Activated CD8-positive, alpha-beta memory T cell treated with anti-CD3 and anti-CD28 coated beads, Interleukin-2, amount 10 ng/mL, durations not matched to agents 7 days and 5 days (primary cell): ENCODE measurements around the gene ENO3. TPM values are rescaled to one million over a fixed set of nuclear protein-coding genes. Genes with fewer than 3 reads are reported as not detected.

ENCODE experiments used
- ATAC-seq: fragments of 150-1000 bp; cut with Tn5 transposase; one replicate; pipeline ENCODE4 v1.10.0; 2021; ENCODE audit warnings: moderate library complexity
- CTCF ChIA-PET: fragments of 350-600 bp; sonication (Branson Sonifier 250); formaldehyde crosslinking; loops from one replicate; lab custom pipeline; 2021; ENCODE audit warnings: antibody characterized with exemption; lab: Charles Lee
- DNase-seq: peaks from one replicate; pipeline ENCODE4 v3.0.0-alpha.2; 2020
- H3K27ac Mint-ChIP-seq: one replicate; pipeline ENCODE4 v1.8.0; 2021; ENCODE audit warnings: mild to moderate bottlenecking, mixed read lengths
- H3K27me3 Mint-ChIP-seq: one replicate; pipeline ENCODE4 v1.8.0; 2021; ENCODE audit warnings: mixed read lengths
- H3K36me3 Mint-ChIP-seq: one replicate; pipeline ENCODE4 v1.8.0; 2021; ENCODE audit warnings: mild to moderate bottlenecking, mixed read lengths
- H3K4me1 Mint-ChIP-seq: one replicate; pipeline ENCODE4 v1.8.0; 2021; ENCODE audit warnings: mixed read lengths
- H3K4me3 Mint-ChIP-seq: one replicate; pipeline ENCODE4 v1.8.0; 2021; ENCODE audit warnings: mild to moderate bottlenecking, moderate library complexity, mixed read lengths
- H3K9me3 Mint-ChIP-seq: one replicate; pipeline ENCODE4 v1.8.0; 2022; ENCODE audit warnings: low read depth, mixed read lengths
- total RNA-seq, 2 experiments: library from RNA; stranded (reverse); gene quantifications; one replicate each; pipeline ENCODE4 v1.2.3, GENCODE V29; 2021

Gene ENO3
- total RNA-seq, 2 experiments from 2014 or later: 27.7 to 30.8 TPM

DNA sequence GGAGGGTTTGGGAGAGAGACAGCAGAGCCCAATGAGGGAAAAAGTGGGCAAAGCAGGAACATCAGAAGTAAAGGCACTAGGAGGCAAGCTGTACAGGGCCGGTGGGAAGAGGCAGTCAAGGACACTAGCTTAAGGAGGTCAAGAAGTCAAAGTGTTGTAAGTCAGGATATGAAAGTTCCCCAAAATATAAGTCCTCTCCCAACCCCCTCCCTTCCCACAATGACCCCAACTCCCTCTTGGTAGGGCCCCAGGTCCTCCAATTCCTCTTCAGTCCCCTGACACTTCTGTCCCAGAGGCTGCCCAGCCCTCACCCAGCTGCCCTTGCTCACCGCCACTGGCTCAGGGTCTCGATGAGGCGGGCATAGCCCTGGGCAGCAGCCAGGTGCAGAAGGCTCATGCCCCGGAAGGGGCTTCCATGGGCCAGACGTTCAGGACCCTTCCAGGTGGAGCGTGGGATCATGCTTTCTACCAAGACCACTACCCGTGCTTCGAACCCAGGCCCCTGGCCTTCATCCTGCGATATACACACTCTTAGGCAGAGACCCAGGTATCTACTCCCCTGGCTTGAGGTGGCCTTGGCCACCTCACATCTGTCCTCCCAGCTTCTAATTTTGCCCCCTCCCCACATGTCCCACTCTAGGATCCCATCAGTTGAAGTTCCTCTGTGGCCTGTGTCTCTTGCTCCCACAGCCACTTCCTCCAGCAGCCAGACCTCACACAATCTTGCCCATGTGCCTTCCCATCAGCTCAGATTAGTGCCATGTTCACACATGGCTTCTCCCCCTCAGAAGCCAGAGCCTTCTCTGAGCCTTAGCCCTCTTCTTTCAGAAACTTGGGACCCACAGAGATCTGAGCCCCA lies 22.6 kb downstream of the ENO3 start:
- Mint-ChIP-seq H3K27me3 (no peaks in the 10 kb centered on the region), H3K27ac (peak overlapping the region; percentile 20), H3K4me1 (peaks cover 34% of the 10 kb centered on the region), H3K36me3 (peaks cover 47% of the 10 kb centered on the region), H3K9me3 (no peaks in the 10 kb centered on the region), H3K4me3 (no peak overlapping the region)
- CTCF ChIA-PET: interaction anchor here (1.1 kb wide), 1 partner anchor 63 kb away, joined by 3 read pairs; no protein-coding TSS in a partner anchor
- ATAC-seq: no peak
- DNase-seq: no peak

DNA sequence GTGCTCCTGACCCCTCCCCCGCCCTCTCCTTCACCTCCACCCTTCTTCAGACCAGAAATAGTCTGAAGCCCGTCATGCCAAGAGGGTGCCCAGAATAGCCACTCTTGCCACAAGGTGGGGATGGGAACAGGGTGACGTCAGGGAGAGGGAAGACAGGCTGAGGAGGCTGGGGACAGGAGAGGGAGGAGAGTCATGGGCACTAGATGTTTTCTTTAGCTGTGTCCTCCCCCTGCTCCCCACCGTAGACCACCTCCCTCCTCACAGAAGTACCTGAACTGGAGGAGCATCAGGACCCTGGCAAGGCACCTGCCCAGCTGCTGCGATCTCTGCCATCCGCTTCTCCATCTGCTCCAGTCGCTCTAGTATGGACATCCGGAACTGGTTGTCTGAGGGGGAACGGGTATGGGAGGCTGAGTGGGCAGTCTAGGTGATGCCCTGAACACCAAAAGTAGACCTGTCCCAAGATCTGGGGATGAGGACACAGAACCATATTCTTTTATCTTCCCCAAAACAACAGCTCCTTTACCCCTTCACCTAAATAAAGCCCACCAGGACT lies 23.3 kb downstream of the ENO3 start:
- Mint-ChIP-seq H3K36me3 (peaks cover 42% of the 10 kb centered on the region), H3K4me1 (peaks cover 27% of the 10 kb centered on the region), H3K27me3 (no peaks in the 10 kb centered on the region), H3K9me3 (no peaks in the 10 kb centered on the region), H3K4me3 (no peak overlapping the region), H3K27ac (peak overlapping the region; percentile 20)
- DNase-seq (no peak), ATAC-seq (no peak)
- CTCF ChIA-PET: interaction anchor here (1.1 to 1.3 kb wide), 2 partner anchors 63 to 65 kb away, joined by 3 to 5 read pairs; no protein-coding TSS in a partner anchor

DNA sequence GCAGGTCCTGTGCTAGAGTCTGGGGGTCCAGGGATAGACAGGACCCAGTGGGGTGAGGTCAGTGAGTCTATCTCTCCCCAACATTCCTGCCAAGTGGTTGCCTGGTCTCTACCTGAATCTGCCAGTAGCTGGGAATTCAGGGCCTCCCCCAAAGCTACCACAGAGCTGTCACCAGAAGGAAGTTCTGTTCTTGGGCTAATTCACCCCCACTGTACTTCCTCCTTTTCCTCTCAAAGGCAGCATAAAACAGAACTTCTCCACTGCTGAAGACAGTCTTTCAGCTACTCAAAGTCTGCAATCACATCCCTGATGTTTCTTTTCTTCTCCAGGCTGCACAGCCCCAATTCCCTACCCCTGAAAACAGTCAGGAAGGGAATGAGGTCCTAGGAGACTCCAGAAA lies 27.8 kb downstream of the ENO3 start:
- DNase-seq (no peak), ATAC-seq (no peak)
- H3K36me3 Mint-ChIP-seq: peaks cover 39% of the 10 kb centered on the region
- H3K4me1 Mint-ChIP-seq: peaks cover 20% of the 10 kb centered on the region
- no peaks in the 10 kb centered on the region for H3K9me3 Mint-ChIP-seq
- no peaks in the 10 kb centered on the region for H3K27me3 Mint-ChIP-seq
- no peak overlapping the region for H3K4me3 Mint-ChIP-seq
- CTCF ChIA-PET: interaction anchor here (0.6 to 1.2 kb wide), 4 partner anchors 28 to 83 kb away, joined by 4 to 11 read pairs (median 4); partner anchors contain the start of gene SLC52A1
- H3K27ac Mint-ChIP-seq: no peak overlapping the region

DNA sequence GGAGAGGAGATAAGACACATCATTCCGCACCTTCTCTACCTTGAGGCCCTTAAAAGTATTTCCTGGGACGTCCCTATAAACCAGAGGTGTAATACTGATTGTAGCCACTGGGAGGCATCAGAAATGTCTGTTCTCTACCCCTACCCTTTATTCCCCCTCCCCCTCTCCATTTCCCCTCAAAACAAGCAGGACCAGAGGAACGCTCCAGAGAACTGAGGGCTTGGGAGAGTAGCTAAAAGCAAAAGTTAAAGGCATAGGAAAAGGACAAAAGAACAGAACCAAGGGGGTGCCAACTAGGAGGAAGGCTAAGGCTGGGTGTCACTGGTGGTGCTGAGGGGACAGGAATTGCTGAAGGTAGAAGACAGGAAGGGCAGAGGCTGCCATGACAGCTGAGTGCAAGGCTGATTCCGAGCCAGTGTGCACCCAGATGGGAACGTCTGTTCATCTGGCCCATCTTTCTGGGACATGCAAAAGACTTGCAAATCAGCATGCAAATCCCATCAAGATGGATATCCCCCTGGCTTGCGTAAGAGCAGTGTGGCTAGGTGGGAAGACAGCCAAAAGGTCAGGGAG lies 29.8 kb downstream of the ENO3 start:
- Mint-ChIP-seq H3K36me3 (peaks cover 34% of the 10 kb centered on the region), H3K4me1 (peaks cover 19% of the 10 kb centered on the region), H3K9me3 (no peaks in the 10 kb centered on the region), H3K27me3 (no peaks in the 10 kb centered on the region), H3K4me3 (no peak overlapping the region), H3K27ac (peak overlapping the region; percentile 61)
- peak; percentile 56 for DNase-seq
- ATAC-seq: peak; percentile 85
- CTCF ChIA-PET: interaction anchor here (0.7 to 2.7 kb wide), 21 partner anchors 9 to 81 kb away, joined by 3 to 15 read pairs (median 5); partner anchors contain the start of genes PFN1, RNF167, SLC25A11 and SPAG7

DNA sequence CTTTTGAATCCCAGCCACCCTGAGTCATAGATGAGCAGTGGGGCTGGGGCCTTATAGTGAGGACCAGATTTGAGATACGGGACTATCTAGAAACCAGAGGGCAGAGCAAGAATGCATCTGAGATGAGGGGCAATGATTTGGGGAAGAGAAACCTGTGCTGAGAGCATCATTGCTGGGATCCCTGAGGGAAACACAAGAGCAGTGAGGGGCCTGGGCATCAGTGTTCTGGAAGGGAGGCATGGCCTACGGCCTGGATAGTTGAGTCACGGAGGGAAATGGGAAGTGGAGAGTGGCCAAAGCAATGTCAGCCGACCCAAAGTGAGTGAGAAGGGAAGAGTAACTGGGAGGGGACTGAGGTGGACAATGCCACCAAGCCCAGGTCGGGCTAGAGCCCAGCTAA lies 31.4 kb downstream of the ENO3 start:
- Mint-ChIP-seq H3K4me3 (no peak overlapping the region), H3K27ac (no peak overlapping the region), H3K4me1 (peaks cover 29% of the 10 kb centered on the region), H3K36me3 (peaks cover 30% of the 10 kb centered on the region), H3K27me3 (no peaks in the 10 kb centered on the region), H3K9me3 (no peaks in the 10 kb centered on the region)
- CTCF ChIA-PET: interaction anchor here (1.3 kb wide), 1 partner anchor 73 kb away, joined by 3 read pairs; no protein-coding TSS in a partner anchor
- ATAC-seq (no peak), DNase-seq (no peak)

DNA sequence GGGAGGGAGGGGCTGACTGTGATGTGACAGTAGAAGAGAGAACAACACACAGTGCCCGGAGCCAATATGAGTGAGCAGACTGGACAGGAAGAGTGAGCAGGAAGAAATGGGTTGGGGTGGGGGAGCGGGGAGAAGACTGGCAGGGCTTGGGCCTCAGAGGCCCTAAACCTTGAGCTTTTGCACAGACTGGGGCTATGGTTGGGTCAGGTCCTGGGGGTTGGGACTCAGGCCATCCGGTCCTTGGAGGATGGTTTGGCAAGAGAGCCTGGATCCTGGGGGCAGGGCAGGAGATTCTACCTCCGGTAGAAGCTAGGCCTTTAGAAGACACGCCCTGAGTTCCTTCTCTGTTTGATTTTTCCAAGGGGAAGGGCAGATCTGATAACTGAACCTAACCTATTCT lies 35.5 kb downstream of the ENO3 start:
- Mint-ChIP-seq H3K4me3 (peak overlapping the region; percentile 91), H3K27me3 (no peaks in the 10 kb centered on the region), H3K27ac (peak overlapping the region; percentile 93), H3K4me1 (peaks cover 37% of the 10 kb centered on the region), H3K9me3 (no peaks in the 10 kb centered on the region), H3K36me3 (peaks cover 13% of the 10 kb centered on the region)
- DNase-seq: no peak
- no peak for ATAC-seq
- CTCF ChIA-PET: interaction anchor here (0.8 to 4.5 kb wide), 13 partner anchors 11 to 283 kb away, joined by 3 to 39 read pairs (median 9); partner anchors contain the start of genes C17orf107, INCA1, KIF1C and RNF167

DNA sequence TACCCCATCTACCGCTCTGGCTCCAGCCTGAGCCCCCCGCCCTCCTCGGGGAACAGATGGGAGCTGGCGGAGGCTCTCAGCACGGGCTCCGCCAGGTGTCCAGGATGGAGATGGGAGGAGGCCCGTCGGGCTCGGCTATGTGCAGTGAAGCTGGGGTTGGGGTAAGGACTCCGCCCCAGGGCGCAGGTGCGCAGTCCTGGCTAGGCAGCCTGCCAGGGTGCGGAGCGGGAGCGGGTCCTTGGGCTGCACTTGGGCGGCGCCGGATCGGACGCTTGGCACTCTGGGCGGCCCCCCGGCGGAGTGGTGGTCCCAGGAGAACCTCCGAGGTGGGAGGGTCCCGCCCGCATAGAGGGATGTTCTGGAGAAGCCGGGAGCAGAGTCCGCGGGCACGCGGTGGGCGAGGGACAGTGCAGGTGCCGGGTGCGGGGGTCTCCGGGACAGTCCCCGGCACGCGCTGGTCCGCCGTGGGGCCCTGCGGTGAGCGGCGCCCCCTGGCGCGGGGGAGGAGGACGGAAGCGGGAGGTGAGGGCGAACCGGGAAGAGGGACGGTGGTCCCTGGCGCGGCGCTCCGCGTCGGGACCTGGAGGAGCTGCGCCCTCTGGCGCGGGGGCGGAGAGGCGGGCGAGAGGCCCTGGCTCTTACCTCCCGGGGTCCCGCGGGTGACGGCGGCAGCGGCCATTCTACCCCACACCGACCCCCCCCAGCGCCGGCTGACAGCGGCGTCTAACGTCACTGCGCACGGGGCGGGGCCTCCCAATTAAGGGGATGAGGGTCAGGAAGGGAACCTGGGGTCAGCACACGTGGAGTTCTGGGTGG lies 36.2 kb downstream of the ENO3 start, which contains the start of gene CAMTA2:
Gene CAMTA2 (minus strand): TSS at position 725 of the 816 bp plus-strand sequence. CDS start 1,453 bp downstream, outside the sequence.
- Mint-ChIP-seq H3K27me3 (no peaks in the 10 kb centered on the region), H3K9me3 (no peaks in the 10 kb centered on the region), H3K36me3 (peaks cover 9% of the 10 kb centered on the region), H3K4me3 (peak within 1 kb of the TSS; percentile 91), H3K4me1 (peaks cover 36% of the 10 kb centered on the region), H3K27ac (peak within 1 kb of the TSS; percentile 93)
- DNase-seq (peak; percentile 93), ATAC-seq (peak; percentile 88)
- CTCF ChIA-PET: interaction anchor here (0.6 to 4.5 kb wide), 21 partner anchors 10 to 284 kb away, joined by 3 to 39 read pairs (median 5); partner anchors contain the start of genes C17orf107, CHRNE, INCA1 and KIF1C

DNA sequence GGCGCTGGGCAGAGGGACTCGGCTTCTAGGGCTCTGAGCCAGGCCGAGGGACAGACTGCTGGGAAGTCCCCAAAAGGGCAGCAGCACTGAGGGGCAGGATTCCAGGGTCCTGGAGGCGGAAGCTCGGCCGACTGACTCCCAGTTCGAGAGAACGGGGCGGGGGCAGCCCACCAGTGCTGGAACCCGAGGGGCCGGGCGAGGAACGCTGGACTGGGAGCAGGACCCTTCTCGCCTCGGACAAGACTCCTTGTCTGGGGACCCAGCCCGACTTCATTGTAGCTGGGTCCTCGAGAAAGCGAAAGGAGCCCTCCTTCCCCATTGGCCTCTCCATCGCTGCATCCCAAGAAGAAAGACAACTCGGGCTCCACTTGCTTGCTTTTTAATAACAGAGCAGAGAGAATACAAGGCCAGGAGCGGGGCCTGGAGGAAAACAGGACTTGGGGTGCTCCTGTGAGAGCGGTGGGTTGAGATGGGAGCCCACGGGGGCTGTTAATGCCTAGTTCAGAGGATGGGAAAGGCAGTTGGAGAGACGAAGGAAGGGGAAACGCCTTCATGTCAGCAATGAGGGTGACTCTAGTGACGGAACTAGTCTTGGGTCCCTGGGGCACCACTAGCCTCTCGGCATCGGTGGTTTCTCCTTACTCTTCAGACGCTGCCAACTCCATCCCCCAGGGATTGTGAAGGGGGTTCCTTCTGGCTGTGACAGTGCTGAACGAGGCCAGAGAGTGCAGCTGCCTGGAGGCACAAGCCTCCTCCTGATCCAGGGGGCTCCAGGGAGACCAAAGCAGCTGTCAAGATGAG lies 37.0 kb downstream of the ENO3 start:
- H3K27ac Mint-ChIP-seq: peak overlapping the region; percentile 93
- CTCF ChIA-PET: interaction anchor here (0.6 to 4.5 kb wide), 19 partner anchors 8 to 85 kb away, joined by 3 to 39 read pairs (median 6); partner anchors contain the start of genes CHRNE, INCA1, KIF1C and RNF167
- H3K4me3 Mint-ChIP-seq: peak overlapping the region; percentile 91
- no peaks in the 10 kb centered on the region for H3K27me3 Mint-ChIP-seq
- peaks cover 36% of the 10 kb centered on the region for H3K4me1 Mint-ChIP-seq
- DNase-seq (no peak), ATAC-seq (no peak)
- H3K36me3 Mint-ChIP-seq: peaks cover 6% of the 10 kb centered on the region
- H3K9me3 Mint-ChIP-seq: no peaks in the 10 kb centered on the region

DNA sequence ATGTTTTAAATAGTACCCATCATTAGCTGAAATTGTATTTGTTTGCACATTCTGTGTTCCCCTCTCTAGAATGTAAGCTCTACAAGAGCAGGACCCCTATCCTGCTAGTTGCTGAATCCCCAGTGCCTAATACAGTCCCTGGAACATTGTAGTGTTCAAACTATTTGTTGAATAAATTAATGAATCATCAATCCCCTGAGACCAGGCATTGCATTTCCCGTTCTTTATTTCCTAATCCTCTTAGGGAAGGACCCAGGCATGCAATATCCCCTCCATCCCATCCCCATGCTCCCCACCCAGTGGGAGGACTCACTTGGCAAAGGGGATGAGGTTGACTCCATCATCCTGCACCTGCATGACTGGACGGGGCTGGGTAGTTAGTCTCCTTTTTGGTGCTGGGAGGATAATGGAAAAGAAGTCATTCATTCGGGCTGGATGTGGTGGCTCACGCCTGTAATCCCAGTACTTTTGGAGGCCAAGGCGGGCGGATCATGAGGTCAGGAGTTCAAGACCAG lies 43.2 kb downstream of the ENO3 start:
- Mint-ChIP-seq H3K4me1 (peaks cover 21% of the 10 kb centered on the region), H3K4me3 (no peak overlapping the region), H3K27ac (no peak overlapping the region), H3K9me3 (no peaks in the 10 kb centered on the region), H3K36me3 (peaks cover 1% of the 10 kb centered on the region), H3K27me3 (no peaks in the 10 kb centered on the region)
- no peak for ATAC-seq
- DNase-seq: no peak
- CTCF ChIA-PET: interaction anchor here (1.3 kb wide), 1 partner anchor 26 kb away, joined by 3 read pairs; the partner anchor contains the start of gene SPAG7

DNA sequence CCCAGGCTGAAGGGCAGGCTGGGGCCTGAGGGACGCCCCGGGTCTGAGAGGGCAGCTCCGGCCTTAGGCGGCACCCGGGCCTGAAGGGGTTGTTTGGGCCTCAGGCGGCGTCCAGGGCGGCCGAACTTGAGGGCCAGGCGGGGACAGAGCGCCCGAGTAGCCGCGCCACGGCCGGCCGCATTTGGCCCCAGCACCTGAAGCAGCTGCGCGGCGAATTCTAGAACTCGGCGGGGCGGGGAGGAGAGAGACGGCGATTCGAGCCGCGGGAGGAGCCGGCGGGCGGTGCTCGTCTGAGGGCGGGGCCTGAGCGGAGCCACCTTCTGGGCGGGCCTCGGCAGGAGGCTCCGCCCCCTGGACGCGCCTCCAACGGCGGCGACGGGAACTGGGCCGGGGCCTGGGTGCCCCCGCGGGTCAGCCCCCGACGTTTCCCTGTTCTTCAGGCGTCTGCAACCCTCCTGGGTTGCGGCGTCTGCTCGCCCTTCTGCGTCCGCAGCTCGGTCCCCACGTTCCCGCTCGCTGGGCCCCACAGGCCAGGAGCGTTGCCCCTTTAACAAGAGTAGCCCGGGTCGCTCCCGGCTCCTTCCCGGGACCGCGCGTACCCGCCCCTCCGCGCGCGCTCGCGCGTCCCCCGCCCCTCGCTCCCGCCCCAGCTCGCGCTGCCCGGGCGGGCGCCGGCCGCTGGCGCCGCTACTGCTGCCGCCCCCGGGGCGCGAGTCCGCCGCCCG lies 46.5 kb downstream of the ENO3 start, which contains the start of the genes INCA1 and KIF1C:
Gene INCA1 (minus strand): TSS at position 221 of the 725 bp plus-strand sequence. CDS start 3,085 bp downstream, outside the sequence.
Gene KIF1C (plus strand): TSS at position 649 of the 725 bp plus-strand sequence. CDS start 2,297 bp downstream, outside the sequence.
- H3K27me3 Mint-ChIP-seq: no peaks in the 10 kb centered on the region
- no peaks in the 10 kb centered on the region for H3K36me3 Mint-ChIP-seq
- no peaks in the 10 kb centered on the region for H3K9me3 Mint-ChIP-seq
- peaks cover 16% of the 10 kb centered on the region for H3K4me1 Mint-ChIP-seq
- H3K27ac Mint-ChIP-seq: peak within 1 kb of the TSS; percentile 72
- CTCF ChIA-PET: interaction anchor here (0.9 to 2.3 kb wide), 8 partner anchors 10 to 88 kb away, joined by 3 to 26 read pairs (median 4); partner anchors contain the start of genes CAMTA2, RNF167 and SLC25A11
- peak; percentile 94 for ATAC-seq
- peak within 1 kb of the TSS; percentile 79 for H3K4me3 Mint-ChIP-seq
- DNase-seq: peak; percentile 94
